Measurements from ENCODE around the gene RNF34. TPM values are rescaled to one million over a fixed set of nuclear protein-coding genes. Genes with fewer than 3 reads are reported as not detected.

Gene RNF34
- total RNA-seq, 2 donors from 2014 or later: 15.9 to 32.5 TPM

GRCh38 chr12:121472150-121472905 lies 72.4 kb downstream of the RNF34 start:
- no peak for DNase-seq (ENCODE audit: low spot score)
- H3K27ac ChIP-seq: no peak overlapping the region
- no peak overlapping the region for H3K4me3 ChIP-seq
- H3K9me3 ChIP-seq: no peaks in the 10 kb centered on the region
- H3K4me1 ChIP-seq: peaks cover 0 to 12% of the 10 kb centered on the region in 2 donors
- TF ChIP-seq CTCF (IDR thresholded peaks at IDR 0.05): no peak
- H3K27me3 ChIP-seq: no peaks in the 10 kb centered on the region
- H3K36me3 ChIP-seq: no peaks in the 10 kb centered on the region

Small RNA genes lying within 50 kb of the gene (microRNA-seq; reads per million reads assigned to microRNA genes)
- 0 reads per million in 2 donors for gene MIR7107 (ENCODE audit: borderline number of aligned reads in 2 of 2, borderline replicate concordance in 1 of 2)

Other genes starting within 250 kb of the RNF34 start
- gene P2RX4, start 190.0 kb upstream of the RNF34 start, total RNA-seq: 10 to 100 TPM; 21.8 to 21.9 TPM
- gene CAMKK2, start 103.4 kb upstream of the RNF34 start, total RNA-seq: 10 to 100 TPM; 14.4 to 16.9 TPM
- 10 to 100 TPM; 54.6 to 63.1 TPM for gene ANAPC5, start 47.7 kb upstream of the RNF34 start, total RNA-seq
- 10 to 100 TPM in 1 of 2 donors, 1 to 10 TPM in 1; 9.5 to 10.8 TPM for gene KDM2B, start 180.9 kb downstream of the RNF34 start, total RNA-seq
- gene ORAI1, start 226.4 kb downstream of the RNF34 start, total RNA-seq: 1 to 10 TPM; 6.8 to 8.3 TPM